GM12891 (cell line): Measurements from ENCODE around the gene FSTL4.

Experiments
- POLR2A ChIP-seq: IDR thresholded peaks from 2 replicates; pipeline ENCODE4 v1.6.1; 2011; ENCODE audit warnings: low read depth, low read length, control low read depth
- POLR2AphosphoS5 ChIP-seq: IDR thresholded peaks from 2 replicates; pipeline ENCODE4 v1.6.1; 2011; ENCODE audit warnings: low read depth, low read length, control low read depth

DNA sequence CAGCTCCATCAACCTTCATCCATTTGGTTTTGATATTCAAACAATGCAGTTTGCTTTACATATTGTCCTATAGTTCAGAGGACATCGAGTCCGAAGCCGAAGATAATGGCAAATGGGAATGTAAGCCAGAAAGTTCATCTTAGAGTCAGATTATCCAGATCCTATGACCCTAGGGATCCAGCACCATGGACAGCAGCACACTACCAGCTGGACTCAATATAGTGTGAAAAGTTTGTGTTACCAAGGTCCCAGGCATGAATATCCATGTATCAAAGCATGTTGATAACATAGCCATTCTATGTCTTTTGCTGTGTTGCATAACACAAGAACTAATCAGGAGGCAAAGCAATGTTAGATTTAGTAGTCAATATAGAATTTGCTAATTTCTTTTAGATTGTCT is 46.3 kb downstream of the FSTL4 start:
- no peak for TF ChIP-seq POLR2AphosphoS5
- no peak for TF ChIP-seq POLR2A
